ENCODE data around the gene APOBEC4. TPM values are rescaled to one million over a fixed set of nuclear protein-coding genes. Genes with fewer than 3 reads are reported as not detected.
A peak's percentile ranks its signal among the peaks of the same experiment; 100 is the strongest.

APOBEC4 gene
- total and polyA plus RNA-seq, 10 of the 15 experiments (the other 5 are each of a cell fraction or from before 2014, with no cell fraction given), result 0.04 to 0.25 (median 0.06) TPM; not detected in 5

- ATAC-seq (peak; percentile 9; the same call in 1 of the 3 replicates), FAIRE-seq (no peak), DNase-seq (ENCODE audit: low read depth, low spot score) (no peak)
- Histone ChIP-seq H3K4me1 (ENCODE audit: control insufficient read depth, insufficient read depth, low read length) (peaks cover 3% of the 10 kb centered on the region; the same call in 1 of the 2 replicates), H3K9ac (ENCODE audit: control insufficient read depth, insufficient read depth, low read length) (peak overlapping the region; percentile 98), H3K36me3 (ENCODE audit: control insufficient read depth in 2 of 2, insufficient read depth in 2 of 2, low read length in 1 of 2) (peaks cover 4 to 19% of the 10 kb centered on the region in 2 experiments), H3K27ac (ENCODE audit: control insufficient read depth, insufficient read depth) (peak overlapping the region; percentile 96), H3K79me2 (ENCODE audit: control insufficient read depth, insufficient read depth, low read length) (peaks cover 83% of the 10 kb centered on the region), H2AFZ (ENCODE audit: control insufficient read depth, low read depth, low read length) (no peak overlapping the region), H3K4me2 (ENCODE audit: control insufficient read depth, insufficient read depth) (peak overlapping the region; percentile 81), H3K27me3 (replicated peaks in 1 of 2; ENCODE audit: control insufficient read depth in 2 of 2, insufficient read depth in 2 of 2, low read length in 1 of 2) (no peaks in the 10 kb centered on the region), H4K20me1 (ENCODE audit: control insufficient read depth, insufficient read depth) (no peaks in the 10 kb centered on the region), H3K9me3 (replicated peaks; ENCODE audit: control insufficient read depth, insufficient read depth, low read length) (no peaks in the 10 kb centered on the region), H3K4me3 (peak overlapping the region; percentile 88)
- in situ Hi-C loops (cut with MboI), result no loop called here
- WGBS (ENCODE audit: insufficient coverage, insufficient replicate concordance, low lambda C conversion rate, missing lambda C conversion rate), result 0% methylated on average over 1 of the region's 1 CpG
- RAD21 ChIA-PET (ENCODE audit: unreplicated experiment), result interaction anchor here (0.6 to 5.5 kb wide), 9 partner anchors 16 to 283 kb away, joined by 3 to 56 read pairs (median 17); partner anchors contain the start of genes APOBEC4 and NCF2
- no TSS peak for BruUV-seq (replicated peaks)
- POLR2A ChIA-PET, result interaction anchor here (0.7 to 3.9 kb wide), 5 partner anchors 16 to 43 kb away, joined by 4 to 27 read pairs (median 5); partner anchors contain the start of genes APOBEC4 and NCF2
- intact Hi-C loops (cut with micrococcal nuclease; ENCODE audit: unreplicated experiment), result loop anchor here (1.0 kb wide), 1 partner anchor 43 kb away; the partner anchor contains the start of gene NCF2
- CTCF ChIA-PET, result interaction anchor here (0.6 to 5.8 kb wide), 19 partner anchors 10 to 283 kb away, joined by 3 to 81 read pairs (median 5); partner anchors contain the start of genes APOBEC4 and NCF2
- SMC1A ChIA-PET (ENCODE audit: uncharacterized antibody, unreplicated experiment), result interaction anchor here (0.9 to 6.6 kb wide), 16 partner anchors 7 to 284 kb away, joined by 3 to 70 read pairs (median 8); partner anchors contain the start of genes APOBEC4, NCF2 and SMG7
- TF ChIP-seq YY1 (IDR thresholded peaks at IDR 0.05; ENCODE audit: low read depth, low read length) (0 out of 2 replicates have a peak, but pooled peaks have one; percentile 37), ZBTB40 (IDR thresholded peaks at IDR 0.05; ENCODE audit: borderline replicate concordance) (peak; percentile 50; the same call in 1 of the 2 replicates), ZBTB11 (CRISPR knock-in tag; IDR thresholded peaks at IDR 0.05) (0 out of 2 replicates have a peak, but pooled peaks have one; percentile 48), CUX1 (IDR thresholded peaks at IDR 0.05; ENCODE audit: insufficient replicate concordance, low read depth, low read length) (no peak), GABPA (IDR thresholded peaks at IDR 0.05; ENCODE audit: low read depth) (peak; percentile 56; the same call in 1 of the 2 replicates)
Measured at GRCh38 chr1:183632964-183633363, 20.2 kb downstream of the APOBEC4 start.
